GM21723 (cell line): ENCODE results near the gene ABCD1.

Experiments
- ATAC-seq: cut with Tn5 transposase; IDR thresholded peaks from one replicate; pipeline ENCODE4 v1.9.1; 2021; ENCODE audit warnings: mild to moderate bottlenecking, moderate library complexity; ENCODE audit not compliant: unreplicated experiment

Gene ABCD1

GRCh38 chrX:153771415-153772315 lies 47.0 kb downstream of the ABCD1 start:
- ATAC-seq, result no peak

DNA sequence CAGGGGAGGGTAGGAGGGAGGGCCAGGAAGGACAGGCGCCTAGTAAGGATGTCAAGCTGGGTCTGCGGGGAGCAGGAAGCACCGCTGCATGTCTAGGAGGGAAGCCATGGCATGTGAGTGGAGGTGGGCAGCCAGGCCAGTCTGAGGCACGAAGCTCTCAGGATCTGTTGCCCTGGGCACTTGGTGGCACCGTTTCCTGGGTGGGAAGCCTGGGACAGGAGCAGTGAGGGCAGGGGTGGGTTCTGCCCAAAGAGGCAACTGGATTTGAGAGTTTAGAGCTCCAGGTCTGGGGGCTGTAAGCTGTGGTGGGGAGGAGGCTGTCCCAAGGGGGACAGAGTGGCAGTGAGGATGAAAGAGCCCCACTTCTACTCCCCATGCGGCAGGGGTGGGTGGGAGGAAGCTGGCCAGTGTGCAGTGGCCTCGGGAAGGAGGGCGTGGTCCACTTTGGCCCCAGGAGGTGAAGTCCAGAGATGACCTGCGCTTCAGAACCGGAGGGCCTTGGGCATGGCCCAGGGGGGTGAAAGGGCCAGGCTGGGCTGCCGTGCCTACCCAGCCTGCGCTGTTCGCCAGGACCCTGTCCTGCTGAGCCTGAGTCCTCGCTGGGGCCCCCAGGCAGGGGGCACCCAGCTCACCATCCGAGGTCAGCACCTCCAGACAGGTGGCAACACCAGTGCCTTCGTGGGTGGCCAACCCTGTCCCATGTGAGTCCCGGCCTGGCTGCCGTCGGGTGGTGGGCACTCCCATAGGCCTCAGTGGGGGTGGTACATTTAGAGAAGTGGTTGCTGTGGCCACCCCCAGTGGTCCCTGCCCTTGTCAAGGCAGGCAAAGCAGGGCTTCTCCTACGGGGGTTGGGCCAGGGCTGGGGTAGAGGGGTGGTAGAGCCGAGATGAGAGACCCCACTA lies 47.9 kb downstream of the ABCD1 start:
- no peak for ATAC-seq

GRCh38 chrX:153773218-153773611 lies 48.6 kb downstream of the ABCD1 start:
- ATAC-seq, result no peak

- ATAC-seq, result no peak
These were observed 49.3 kb downstream of the ABCD1 start for GRCh38 chrX:153773741-153774575.

DNA sequence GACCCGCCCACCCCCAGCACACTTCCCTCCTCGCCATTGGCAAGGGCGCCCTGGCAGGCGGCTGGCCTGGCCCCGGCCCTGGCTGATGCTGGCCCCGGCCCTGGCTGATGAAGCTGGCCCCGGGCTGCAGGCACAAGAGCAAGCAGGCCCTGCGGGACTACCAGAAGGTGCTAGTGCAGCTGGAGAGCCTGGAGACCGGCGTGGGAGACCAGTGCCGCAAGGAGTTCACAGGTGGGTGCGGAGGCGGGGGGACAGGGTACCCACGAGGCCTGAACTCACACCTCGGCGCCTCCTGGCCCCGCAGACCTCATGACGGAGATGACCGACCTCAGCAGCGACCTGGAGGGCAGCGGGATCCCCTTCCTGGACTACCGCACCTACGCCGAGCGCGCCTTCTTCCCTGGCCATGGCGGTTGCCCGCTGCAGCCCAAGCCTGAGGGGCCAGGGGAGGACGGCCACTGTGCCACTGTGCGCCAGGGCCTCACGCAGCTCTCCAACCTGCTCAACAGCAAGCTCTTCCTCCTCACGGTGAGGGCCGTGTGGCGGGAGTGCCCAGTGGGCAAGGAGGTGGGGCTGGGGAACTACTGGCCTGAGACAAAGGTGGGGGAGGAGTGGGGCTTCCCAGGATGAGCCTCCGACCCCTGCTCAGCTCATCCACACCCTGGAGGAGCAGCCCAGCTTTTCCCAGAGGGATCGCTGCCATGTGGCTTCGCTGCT lies 50.1 kb downstream of the ABCD1 start:
- no peak for ATAC-seq

- ATAC-seq, result no peak
These were observed 50.9 kb downstream of the ABCD1 start for GRCh38 chrX:153775293-153776119.

DNA sequence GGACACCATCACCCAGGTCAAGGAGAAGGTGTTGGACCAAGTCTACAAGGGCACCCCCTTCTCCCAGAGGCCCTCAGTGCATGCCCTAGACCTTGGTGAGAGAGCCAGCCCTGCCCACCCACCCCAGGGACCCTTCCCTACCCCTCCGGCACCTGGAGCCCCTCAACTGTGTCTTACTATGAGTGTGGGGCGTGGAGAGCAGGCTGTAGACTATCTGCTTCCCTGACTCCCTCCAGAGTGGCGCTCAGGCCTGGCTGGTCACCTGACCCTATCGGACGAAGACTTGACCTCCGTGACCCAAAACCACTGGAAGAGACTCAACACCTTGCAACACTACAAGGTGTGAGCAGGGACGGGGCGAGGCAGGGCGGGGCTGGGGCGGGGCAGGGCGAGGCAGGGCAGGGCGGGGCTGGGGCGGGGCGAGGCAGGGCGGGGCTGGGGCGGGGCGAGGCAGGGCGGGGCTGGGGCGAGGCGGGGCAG lies 51.5 kb downstream of the ABCD1 start:
- ATAC-seq, result no peak

- ATAC-seq, result no peak
These were observed 52.0 kb downstream of the ABCD1 start for GRCh38 chrX:153776611-153777045.

DNA sequence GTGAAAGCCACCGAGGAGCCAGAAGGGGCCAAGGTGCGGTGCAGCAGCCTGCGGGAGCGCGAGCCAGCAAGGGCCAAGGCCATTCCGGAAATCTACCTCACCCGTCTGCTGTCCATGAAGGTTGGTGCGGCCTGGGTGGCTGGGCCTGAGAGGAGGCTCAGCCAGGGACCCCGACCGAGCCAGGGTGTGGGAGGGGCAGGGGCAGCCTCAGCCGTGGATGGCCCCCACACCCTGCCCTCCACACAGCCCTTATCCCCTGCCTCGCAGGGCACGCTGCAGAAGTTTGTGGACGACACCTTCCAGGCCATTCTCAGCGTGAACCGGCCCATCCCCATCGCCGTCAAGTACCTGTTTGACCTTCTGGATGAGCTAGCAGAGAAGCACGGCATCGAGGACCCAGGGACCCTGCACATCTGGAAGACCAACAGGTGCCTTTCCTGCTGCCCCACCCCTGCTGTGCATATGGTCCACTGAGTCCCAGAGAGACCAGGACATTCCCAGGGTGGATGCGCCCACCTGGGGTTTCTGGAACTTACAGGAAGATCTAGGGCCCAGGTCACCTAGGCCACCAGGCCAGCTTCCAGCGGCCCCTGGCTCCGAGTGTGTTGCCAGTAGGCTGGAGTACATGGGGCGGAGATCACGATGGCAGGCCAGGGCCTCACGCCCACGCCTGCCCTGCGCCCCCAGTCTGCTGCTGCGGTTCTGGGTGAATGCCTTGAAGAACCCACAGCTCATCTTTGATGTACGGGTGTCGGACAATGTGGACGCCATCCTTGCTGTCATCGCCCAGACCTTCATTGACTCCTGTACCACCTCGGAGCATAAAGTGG lies 52.8 kb downstream of the ABCD1 start:
- no peak for ATAC-seq

- no peak for ATAC-seq
These were observed 53.5 kb downstream of the ABCD1 start for GRCh38 chrX:153778181-153778580.

- ATAC-seq, result no peak
These were observed 54.0 kb downstream of the ABCD1 start for GRCh38 chrX:153778684-153779101.

- ATAC-seq, result no peak
These were observed 55.4 kb downstream of the ABCD1 start for GRCh38 chrX:153779891-153780677.

DNA sequence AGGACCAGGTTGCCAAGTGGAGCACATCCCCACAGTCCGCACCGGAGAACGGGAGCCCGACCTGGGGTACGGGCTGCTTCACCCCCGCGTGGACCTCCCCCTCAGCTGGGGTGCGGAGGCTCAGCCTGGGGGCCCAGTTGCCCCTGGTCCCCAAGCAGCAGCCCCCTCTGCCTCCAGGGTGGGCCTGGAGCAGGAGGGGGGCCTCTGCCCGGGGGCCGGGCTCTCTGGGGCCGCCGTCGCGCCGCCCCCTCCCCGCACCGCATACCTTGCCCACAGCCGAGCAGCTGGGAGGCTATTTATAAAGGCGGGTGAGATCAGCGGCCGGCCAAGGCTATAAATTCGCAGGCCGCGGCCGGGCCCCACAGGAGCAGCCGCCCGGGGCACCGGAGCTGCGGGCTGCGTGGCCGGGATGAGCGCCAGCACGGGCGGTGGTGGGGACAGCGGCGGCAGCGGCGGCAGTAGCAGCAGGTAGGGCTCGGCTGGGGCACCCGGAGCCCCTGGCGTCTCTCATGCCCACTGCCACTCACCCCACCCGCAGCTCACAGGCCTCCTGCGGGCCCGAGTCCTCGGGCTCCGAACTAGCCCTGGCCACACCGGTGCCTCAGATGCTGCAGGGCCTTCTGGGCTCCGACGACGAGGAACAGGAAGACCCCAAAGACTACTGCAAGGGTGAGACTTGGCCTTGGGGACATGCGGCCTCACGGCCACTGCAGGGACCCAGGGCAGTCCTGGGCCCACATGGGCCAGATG lies 56.2 kb downstream of the ABCD1 start, which contains the start of gene SRPK3:
Gene SRPK3 (plus strand): TSS at position 364 of the 750 bp plus-strand sequence. CDS start 46 bp downstream, at position 410.
- no peak for ATAC-seq

- no peak for ATAC-seq
These were observed 56.9 kb downstream of the ABCD1 start for GRCh38 chrX:153781428-153782047.

DNA sequence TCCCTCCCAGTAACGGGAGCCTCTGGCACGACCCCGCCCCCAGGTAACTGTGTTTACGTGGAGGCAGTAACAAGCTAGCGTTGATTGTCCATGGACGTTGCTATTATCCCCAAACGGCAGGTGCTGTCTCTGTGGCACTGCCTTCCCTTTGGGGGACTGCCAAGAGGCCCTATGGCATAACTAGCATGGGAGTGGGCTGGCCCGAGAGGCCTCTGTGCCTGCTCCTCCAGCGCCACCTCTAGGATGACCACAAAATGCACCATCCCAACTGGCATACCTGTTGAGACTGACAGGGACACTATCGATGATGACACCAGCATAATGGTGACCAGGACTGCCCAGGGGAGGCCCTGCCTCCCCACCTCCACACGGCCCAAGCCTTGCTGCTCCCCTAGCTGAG lies 57.7 kb downstream of the ABCD1 start:
- ATAC-seq, result no peak

DNA sequence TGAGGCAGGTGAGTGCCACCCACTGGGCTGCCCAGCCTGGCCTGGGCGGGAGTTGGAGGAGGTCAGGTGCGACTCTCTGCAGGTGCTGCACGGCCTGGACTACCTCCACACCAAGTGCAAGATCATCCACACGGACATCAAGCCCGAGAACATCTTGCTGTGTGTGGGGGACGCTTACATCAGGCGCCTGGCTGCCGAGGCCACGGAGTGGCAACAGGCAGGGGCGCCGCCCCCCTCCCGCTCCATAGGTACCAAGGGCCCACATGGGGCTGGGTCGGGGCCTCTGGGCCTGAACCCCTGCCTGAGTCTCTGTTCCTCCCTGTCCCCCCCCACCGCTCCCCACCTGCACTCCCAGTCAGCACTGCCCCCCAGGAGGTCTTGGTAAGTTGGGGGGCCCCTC lies 58.2 kb downstream of the ABCD1 start:
- no peak for ATAC-seq
